Peyer's patch (tissue), 4 donors: ENCODE data around the gene LAMP5. TPM values are rescaled to one million over a fixed set of nuclear protein-coding genes. Genes with fewer than 3 reads are reported as not detected.

Experiments used
- DNase-seq, 3 donors: peaks; one replicate each; pipeline ENCODE4 v3.0.0-alpha.2; 2017 to 2019
- H3K27ac ChIP-seq, 4 donors: fragments of 200-600 bp; sonication (generic); one replicate each; pipeline ENCODE4 v1.5.1; 2016 to 2019
- H3K27me3 ChIP-seq, 2 donors: fragments of 200-600 bp; sonication (generic); one replicate each; pipeline ENCODE4 v1.5.1; 2019
- H3K36me3 ChIP-seq, 3 donors: fragments of 200-600 bp; sonication (generic); one replicate each; pipeline ENCODE4 v1.5.1; 2016 to 2019
- H3K4me1 ChIP-seq, 4 donors: fragments of 200-600 bp; sonication (generic); one replicate each; pipeline ENCODE4 v1.5.1; 2016 to 2019
- H3K4me3 ChIP-seq, 4 donors: fragments of 200-600 bp; sonication (generic); 1 replicate in 3 of 4; 2 replicates in 1 of 4; pipeline ENCODE4 v1.5.1; 2016 to 2019; ENCODE audit warnings: mild to moderate bottlenecking in 1 of 4
- H3K9me3 ChIP-seq, 4 donors: fragments of 200-600 bp; sonication (generic); one replicate each; pipeline ENCODE4 v1.5.1; 2016 to 2019; ENCODE audit warnings: mild to moderate bottlenecking in 1 of 4
- POLR2A ChIP-seq, 2 donors: fragments of 450-650 bp; IDR thresholded peaks; one replicate each; pipeline ENCODE4 v1.5.1; 2017; ENCODE audit warnings: antibody characterized with exemption in 2 of 2, mild to moderate bottlenecking in 2 of 2, moderate library complexity in 2 of 2
- total RNA-seq, 4 donors: library from RNA; depleted of rRNA; stranded (reverse); fragments of >200 nt; gene quantifications; one replicate each; pipeline ENCODE4 v1.1.0, GENCODE V29; 2016
- TF ChIP-seq, protein P1 (sequence below), 6 experiments: fragments of 450-650 bp in 4 of 6; fragments of 200-600 bp in 2 of 6; sonication (generic) in 1 of 6; IDR thresholded peaks; one replicate each; pipeline ENCODE4 v1.5.1; 2017 to 2019; ENCODE audit warnings: antibody characterized with exemption in 6 of 6, mild to moderate bottlenecking in 3 of 6, moderate library complexity in 1 of 6

The LAMP5 gene
- total RNA-seq, 4 donors from 2014 or later, result not detected

DNA sequence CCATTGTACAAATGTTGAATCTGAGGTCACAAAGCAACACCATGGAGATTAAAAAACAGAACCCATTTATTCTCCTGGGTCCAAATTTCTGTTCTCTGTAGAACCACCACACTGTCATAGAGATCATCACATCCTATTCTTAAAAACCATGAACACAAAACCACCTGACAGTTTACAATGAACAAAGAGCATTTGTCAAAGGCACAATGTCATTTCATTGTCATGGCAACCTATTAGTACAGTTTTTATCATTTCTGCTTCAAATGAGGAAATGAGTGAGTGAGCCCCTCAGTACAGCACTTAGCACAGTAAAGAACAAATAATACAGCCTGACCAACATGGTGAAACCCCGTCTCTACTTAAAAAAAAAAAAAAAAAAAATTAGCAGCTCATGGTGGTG lies 23.1 kb upstream of the LAMP5 start:
- TF ChIP-seq, protein P1, sequence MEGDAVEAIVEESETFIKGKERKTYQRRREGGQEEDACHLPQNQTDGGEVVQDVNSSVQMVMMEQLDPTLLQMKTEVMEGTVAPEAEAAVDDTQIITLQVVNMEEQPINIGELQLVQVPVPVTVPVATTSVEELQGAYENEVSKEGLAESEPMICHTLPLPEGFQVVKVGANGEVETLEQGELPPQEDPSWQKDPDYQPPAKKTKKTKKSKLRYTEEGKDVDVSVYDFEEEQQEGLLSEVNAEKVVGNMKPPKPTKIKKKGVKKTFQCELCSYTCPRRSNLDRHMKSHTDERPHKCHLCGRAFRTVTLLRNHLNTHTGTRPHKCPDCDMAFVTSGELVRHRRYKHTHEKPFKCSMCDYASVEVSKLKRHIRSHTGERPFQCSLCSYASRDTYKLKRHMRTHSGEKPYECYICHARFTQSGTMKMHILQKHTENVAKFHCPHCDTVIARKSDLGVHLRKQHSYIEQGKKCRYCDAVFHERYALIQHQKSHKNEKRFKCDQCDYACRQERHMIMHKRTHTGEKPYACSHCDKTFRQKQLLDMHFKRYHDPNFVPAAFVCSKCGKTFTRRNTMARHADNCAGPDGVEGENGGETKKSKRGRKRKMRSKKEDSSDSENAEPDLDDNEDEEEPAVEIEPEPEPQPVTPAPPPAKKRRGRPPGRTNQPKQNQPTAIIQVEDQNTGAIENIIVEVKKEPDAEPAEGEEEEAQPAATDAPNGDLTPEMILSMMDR (IDR thresholded peaks at IDR 0.05), result no peak
- no peak for TF ChIP-seq POLR2A (IDR thresholded peaks at IDR 0.05)
- H3K36me3 ChIP-seq, result no peaks in the 10 kb centered on the region
- H3K27me3 ChIP-seq, result no peaks in the 10 kb centered on the region
- H3K4me1 ChIP-seq, result no peaks in the 10 kb centered on the region
- H3K27ac ChIP-seq, result no peak overlapping the region
- DNase-seq, result no peak
- H3K9me3 ChIP-seq, result no peaks in the 10 kb centered on the region
- H3K4me3 ChIP-seq, result no peak overlapping the region

DNA sequence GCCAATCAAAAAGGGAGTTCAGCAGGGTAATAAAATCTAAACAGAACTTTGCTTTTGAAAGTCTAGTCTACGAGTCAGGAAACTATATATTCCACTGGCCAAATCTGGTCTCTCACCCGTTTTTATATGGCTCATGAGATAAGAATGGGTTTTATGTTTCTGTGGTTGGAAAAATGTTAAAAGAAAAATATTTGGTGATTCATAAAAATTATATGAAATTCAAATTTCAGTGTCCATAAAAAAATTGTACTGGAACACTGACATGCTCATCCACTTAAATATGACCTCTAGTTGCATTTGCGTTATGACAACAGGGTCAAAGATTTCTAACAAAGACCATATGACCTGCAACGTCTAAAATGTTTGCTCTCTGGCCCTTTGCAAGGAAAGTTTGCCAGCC lies 22.3 kb upstream of the LAMP5 start:
- Histone ChIP-seq H3K27ac (no peak overlapping the region), H3K9me3 (no peaks in the 10 kb centered on the region), H3K36me3 (no peaks in the 10 kb centered on the region), H3K27me3 (no peaks in the 10 kb centered on the region), H3K4me3 (no peak overlapping the region), H3K4me1 (no peaks in the 10 kb centered on the region)
- TF ChIP-seq, protein P1 (IDR thresholded peaks at IDR 0.05), result no peak
- TF ChIP-seq POLR2A (IDR thresholded peaks at IDR 0.05), result no peak
- no peak for DNase-seq

DNA sequence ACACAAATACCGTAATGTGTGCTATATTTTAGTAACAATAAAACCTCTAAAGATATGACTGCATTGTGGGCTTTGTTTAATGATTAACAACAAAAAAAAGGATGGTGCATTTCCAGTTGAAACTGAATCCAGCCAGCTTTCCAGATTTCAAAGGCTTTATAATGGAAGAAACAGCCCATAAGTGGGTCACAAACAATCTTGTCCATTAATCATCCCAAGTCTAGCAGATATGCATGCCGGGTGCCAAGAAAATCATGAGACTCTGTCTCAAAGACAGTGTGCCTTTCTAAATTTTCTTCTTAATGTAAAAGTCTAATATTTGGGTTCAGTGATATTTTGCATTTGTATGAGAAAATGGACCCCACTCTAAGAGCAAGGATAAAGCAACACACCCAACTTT lies 20.6 kb upstream of the LAMP5 start:
- H3K4me3 ChIP-seq, result no peak overlapping the region
- H3K27me3 ChIP-seq, result no peaks in the 10 kb centered on the region
- no peak for DNase-seq
- no peaks in the 10 kb centered on the region for H3K36me3 ChIP-seq
- H3K4me1 ChIP-seq, result no peaks in the 10 kb centered on the region
- TF ChIP-seq POLR2A (IDR thresholded peaks at IDR 0.05), result no peak
- TF ChIP-seq, protein P1 (IDR thresholded peaks at IDR 0.05), result no peak
- H3K27ac ChIP-seq, result no peak overlapping the region
- H3K9me3 ChIP-seq, result no peaks in the 10 kb centered on the region

DNA sequence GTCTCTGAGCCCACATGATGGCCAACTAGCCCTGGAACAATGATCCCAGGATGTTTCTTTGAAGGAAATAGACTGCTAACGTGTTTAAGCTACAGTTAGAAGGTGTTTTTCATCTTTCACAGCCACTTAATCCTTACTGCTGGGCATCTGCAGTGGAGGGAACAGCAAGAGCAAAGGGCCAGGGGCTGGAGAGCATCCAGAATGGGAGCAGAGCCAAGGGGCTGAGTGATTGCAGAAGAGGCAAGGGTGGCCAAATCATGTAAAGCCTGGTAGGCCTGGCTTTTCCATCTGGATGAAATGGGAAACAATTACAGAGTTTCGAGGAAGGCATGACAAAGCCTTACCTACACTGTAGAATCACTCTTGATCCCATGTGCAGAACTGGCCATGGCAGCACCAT lies 18.7 kb upstream of the LAMP5 start:
- no peaks in the 10 kb centered on the region for H3K4me1 ChIP-seq
- no peak overlapping the region for H3K4me3 ChIP-seq
- H3K36me3 ChIP-seq, result no peaks in the 10 kb centered on the region
- no peaks in the 10 kb centered on the region for H3K9me3 ChIP-seq
- H3K27me3 ChIP-seq, result no peaks in the 10 kb centered on the region
- TF ChIP-seq POLR2A (IDR thresholded peaks at IDR 0.05), result no peak
- TF ChIP-seq, protein P1 (IDR thresholded peaks at IDR 0.05), result no peak
- no peak for DNase-seq
- H3K27ac ChIP-seq, result no peak overlapping the region

DNA sequence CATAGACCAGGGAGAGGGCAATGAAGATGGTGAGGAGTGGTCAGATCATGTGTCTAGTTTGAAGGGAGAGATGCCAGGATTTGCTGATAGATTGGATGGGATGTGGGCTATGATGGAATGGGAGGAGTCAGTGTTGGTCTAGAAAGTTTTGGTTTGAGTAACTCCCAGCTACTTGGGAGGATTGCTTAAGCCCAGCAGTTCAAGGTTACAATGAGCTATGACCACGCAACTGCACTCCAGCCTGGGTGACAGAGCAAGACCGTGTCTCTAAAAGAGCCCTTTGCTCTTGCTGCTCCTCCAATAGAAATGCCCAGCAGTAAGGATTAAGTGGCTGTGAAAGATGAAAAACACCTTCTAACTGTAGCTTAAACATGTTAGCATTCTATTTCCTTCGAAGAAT lies 18.2 kb upstream of the LAMP5 start:
- Histone ChIP-seq H3K27me3 (no peaks in the 10 kb centered on the region), H3K4me1 (no peaks in the 10 kb centered on the region), H3K9me3 (no peaks in the 10 kb centered on the region), H3K36me3 (no peaks in the 10 kb centered on the region), H3K27ac (no peak overlapping the region), H3K4me3 (no peak overlapping the region)
- TF ChIP-seq, protein P1 (IDR thresholded peaks at IDR 0.05), result no peak
- no peak for TF ChIP-seq POLR2A (IDR thresholded peaks at IDR 0.05)
- DNase-seq, result no peak

DNA sequence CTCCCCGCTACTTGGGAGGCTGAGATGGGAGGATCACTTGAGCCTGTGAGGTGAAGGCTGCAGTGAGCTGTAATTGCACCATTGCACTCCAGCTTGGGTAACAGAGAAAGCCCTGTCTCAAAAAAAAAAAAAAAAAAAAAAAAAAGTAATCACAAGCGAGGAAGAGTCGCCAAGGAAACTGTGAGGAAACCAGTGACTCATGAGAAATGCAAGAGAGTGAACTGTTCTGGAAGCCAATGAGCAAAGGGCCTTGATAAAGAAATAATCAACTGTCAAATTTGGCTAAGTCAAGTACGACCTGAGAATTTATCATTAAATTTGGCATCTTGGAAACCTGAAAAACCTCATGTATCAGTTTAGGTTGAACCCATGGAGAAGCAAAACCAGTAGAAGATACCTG lies 16.1 kb upstream of the LAMP5 start:
- DNase-seq, result no peak
- Histone ChIP-seq H3K27ac (no peak overlapping the region), H3K4me3 (no peak overlapping the region), H3K27me3 (no peaks in the 10 kb centered on the region), H3K4me1 (no peaks in the 10 kb centered on the region), H3K36me3 (no peaks in the 10 kb centered on the region), H3K9me3 (no peaks in the 10 kb centered on the region)
- TF ChIP-seq, protein P1 (IDR thresholded peaks at IDR 0.05), result no peak
- no peak for TF ChIP-seq POLR2A (IDR thresholded peaks at IDR 0.05)
